ENCODE measurements around the gene IL31.

DNA sequence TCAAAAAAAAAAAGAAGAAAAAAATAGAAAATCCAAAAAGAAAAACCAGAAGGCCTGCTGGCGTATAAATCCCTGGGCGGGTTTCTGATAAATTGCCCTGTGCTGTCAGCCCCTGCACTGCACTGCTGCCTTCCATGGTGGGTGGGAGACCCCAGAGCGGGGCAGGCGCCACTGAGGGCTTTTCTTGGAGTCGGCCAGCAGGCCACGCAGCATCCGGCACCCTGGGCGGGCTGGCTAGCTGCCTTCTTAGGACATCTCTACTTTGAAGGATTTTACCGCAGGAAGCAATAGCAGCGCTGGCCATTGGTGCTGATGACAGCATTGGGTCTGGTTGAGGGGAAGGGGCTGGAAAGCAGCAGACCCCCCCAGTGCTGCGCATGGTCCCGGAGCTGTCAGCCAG, 29.1 kb downstream of the IL31 start:
- TF ChIP-seq, protein P1, sequence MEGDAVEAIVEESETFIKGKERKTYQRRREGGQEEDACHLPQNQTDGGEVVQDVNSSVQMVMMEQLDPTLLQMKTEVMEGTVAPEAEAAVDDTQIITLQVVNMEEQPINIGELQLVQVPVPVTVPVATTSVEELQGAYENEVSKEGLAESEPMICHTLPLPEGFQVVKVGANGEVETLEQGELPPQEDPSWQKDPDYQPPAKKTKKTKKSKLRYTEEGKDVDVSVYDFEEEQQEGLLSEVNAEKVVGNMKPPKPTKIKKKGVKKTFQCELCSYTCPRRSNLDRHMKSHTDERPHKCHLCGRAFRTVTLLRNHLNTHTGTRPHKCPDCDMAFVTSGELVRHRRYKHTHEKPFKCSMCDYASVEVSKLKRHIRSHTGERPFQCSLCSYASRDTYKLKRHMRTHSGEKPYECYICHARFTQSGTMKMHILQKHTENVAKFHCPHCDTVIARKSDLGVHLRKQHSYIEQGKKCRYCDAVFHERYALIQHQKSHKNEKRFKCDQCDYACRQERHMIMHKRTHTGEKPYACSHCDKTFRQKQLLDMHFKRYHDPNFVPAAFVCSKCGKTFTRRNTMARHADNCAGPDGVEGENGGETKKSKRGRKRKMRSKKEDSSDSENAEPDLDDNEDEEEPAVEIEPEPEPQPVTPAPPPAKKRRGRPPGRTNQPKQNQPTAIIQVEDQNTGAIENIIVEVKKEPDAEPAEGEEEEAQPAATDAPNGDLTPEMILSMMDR (IDR thresholded peaks at IDR 0.05), result no peak
- TF ChIP-seq POLR2A (IDR thresholded peaks at IDR 0.05), result no peak
